Measurements from ENCODE around the gene ANKRD9.
"Not testable (repeated sequence)": the region's sequence is repeated elsewhere in the genome, so short reads cannot be mapped to it uniquely, and the experiment has no call there.

Gene ANKRD9

DNA sequence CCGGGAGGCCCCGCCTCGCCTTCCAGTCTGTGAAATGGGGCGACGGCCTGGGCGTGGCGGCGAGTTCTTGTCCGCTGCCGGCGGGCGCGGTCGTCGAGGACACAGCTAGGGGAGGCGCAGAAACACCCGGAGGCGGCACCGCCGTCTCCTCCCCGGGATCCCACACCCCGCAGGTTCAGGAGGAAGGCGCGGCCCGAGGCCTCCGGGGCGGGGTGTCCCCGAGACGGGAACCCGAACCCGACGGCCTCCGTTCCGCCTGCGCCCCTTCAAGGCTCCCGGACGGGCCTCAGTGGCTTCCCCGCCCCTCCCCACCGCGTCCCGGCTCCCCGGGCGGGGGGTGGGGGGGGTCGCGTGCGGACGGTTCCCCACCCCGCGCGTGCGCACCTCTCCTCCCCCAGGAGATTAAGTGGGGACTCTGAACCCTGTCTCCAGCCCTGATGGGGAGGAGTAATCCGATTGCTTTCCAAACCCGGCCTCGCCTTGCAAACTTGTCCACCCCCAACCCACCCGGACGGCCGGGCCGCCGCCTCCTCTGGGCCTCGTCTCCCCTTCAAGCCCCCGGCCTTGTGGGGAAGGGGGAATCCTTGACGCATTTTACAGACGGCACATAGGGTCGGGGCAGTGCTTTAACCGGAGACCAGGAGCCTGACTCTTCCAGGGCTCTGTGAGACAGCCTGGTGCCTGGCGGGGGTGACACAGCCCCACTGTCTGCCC, 35.3 kb upstream of the ANKRD9 start:
- Histone ChIP-seq H3K9ac (ENCODE audit: low read depth, low read length) (no peak overlapping the region), H3K4me1 (ENCODE audit: control insufficient read depth, insufficient read depth, low read length) (peaks cover 9% of the 10 kb centered on the region), H3K9me3 (replicated peaks; ENCODE audit: low read length) (no peaks in the 10 kb centered on the region), H3K4me2 (ENCODE audit: low read length) (no peak overlapping the region), H3K27me3 (ENCODE audit: control insufficient read depth, insufficient read depth, low read length) (peaks cover 44% of the 10 kb centered on the region), H3K4me3 (ENCODE audit: low read length) (no peak overlapping the region), H3K36me3 (ENCODE audit: insufficient read depth, low read length) (no peaks in the 10 kb centered on the region)

DNA sequence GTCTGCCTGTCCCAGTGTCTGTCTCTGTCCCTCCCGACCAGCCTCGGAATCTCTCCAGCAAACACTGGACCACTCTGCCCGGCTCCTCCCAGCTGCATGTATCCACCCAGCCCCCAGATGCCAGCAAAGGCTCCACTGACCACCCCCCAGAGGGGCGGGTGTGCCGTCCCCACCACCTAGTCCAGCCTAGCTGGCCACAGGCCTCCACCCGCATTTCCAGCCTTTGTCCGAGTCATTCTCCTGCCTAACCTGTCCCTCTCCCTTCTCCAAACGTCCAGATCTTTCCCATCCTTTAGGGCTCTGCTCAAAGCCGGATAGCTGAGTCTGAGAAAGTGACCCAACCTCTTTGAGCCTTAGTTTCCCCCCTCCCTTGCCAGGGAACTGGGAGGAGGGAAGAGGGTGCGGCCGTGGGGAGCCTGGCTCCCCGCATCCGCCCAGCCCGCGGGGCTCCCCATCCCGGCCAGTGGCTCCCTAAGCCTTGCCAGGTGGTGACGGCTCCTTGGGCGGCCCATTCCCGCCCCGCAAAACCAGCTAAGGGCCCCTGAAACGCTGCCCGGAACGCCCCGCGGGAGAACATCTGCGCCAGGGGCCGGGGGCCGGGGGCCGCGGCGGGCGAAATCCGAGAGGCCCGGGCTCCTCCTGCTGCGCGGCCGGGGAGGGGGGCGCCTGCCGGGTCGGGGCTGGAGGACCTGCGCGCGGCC, 34.6 kb upstream of the ANKRD9 start:
- Histone ChIP-seq H3K4me2 (ENCODE audit: low read length) (no peak overlapping the region), H3K4me3 (ENCODE audit: low read length) (no peak overlapping the region), H3K4me1 (ENCODE audit: control insufficient read depth, insufficient read depth, low read length) (peaks cover 12% of the 10 kb centered on the region), H3K36me3 (ENCODE audit: insufficient read depth, low read length) (no peaks in the 10 kb centered on the region), H3K9me3 (replicated peaks; ENCODE audit: low read length) (no peaks in the 10 kb centered on the region), H3K27me3 (ENCODE audit: control insufficient read depth, insufficient read depth, low read length) (peaks cover 44% of the 10 kb centered on the region), H3K9ac (ENCODE audit: low read depth, low read length) (no peak overlapping the region)

DNA sequence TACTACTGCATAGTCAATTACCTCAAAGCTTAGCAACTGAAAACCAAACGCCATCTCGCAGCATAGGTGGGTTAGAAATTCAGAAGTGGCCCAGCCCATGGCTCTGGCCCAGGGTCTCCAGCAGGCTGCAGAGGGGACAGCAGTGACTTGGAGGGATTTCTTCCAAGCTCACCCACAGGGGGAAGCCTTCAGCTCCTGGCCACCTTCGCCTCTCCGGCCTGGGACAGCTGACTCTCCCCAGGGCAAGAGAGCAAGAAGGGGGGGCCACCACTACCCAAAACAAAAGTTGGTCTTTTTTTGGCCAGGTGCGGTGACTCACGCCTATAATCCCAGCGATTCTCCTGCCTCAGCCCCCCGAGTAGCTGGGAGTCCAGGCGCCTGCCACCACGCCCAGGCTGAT, 32.2 kb upstream of the ANKRD9 start:
- Histone ChIP-seq H3K27me3 (ENCODE audit: control insufficient read depth, insufficient read depth, low read length) (peaks cover 27% of the 10 kb centered on the region), H3K4me1 (ENCODE audit: control insufficient read depth, insufficient read depth, low read length) (peaks cover 12% of the 10 kb centered on the region)

DNA sequence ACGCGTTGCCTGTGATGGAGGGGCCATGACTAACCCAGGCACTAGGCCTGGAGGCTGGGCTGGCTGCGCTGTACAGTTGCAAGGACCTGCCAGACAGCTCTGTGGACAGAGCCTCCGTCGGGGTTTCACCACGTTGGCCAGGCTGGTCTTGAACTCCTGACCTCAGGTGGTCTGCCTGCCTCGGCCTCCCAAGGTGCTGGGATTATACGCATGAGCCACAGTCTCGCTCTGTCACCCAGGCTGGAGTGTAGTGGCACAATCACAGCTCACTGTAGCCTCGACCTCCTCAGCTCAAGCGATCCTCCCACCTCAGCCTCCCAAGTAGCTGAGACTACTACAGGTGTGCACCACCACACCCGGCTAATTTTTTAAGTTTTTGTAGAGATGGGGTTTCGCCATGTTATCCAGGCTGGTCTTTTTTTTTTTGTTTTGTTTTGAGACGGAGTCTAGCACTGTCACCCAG, 31.5 kb upstream of the ANKRD9 start:
- H3K9me3 ChIP-seq (replicated peaks; ENCODE audit: low read length); H3K4me3 ChIP-seq (ENCODE audit: low read length); H3K36me3 ChIP-seq (ENCODE audit: insufficient read depth, low read length); H3K4me2 ChIP-seq (ENCODE audit: low read length); H3K9ac ChIP-seq (ENCODE audit: low read depth, low read length): not testable (repeated sequence)
- Histone ChIP-seq H3K4me1 (ENCODE audit: control insufficient read depth, insufficient read depth, low read length) (peaks cover 12% of the 10 kb centered on the region), H3K27me3 (ENCODE audit: control insufficient read depth, insufficient read depth, low read length) (peaks cover 27% of the 10 kb centered on the region)

More for the DNA sequence above, 32.2 kb upstream of the ANKRD9 start:
- H3K4me2 ChIP-seq (ENCODE audit: low read length): no peak overlapping the region
- H3K9ac ChIP-seq (ENCODE audit: low read depth, low read length): no peak overlapping the region
- H3K4me3 ChIP-seq (ENCODE audit: low read length): no peak overlapping the region
- no peaks in the 10 kb centered on the region for H3K9me3 ChIP-seq (replicated peaks; ENCODE audit: low read length)
- H3K36me3 ChIP-seq (ENCODE audit: insufficient read depth, low read length): no peaks in the 10 kb centered on the region

DNA sequence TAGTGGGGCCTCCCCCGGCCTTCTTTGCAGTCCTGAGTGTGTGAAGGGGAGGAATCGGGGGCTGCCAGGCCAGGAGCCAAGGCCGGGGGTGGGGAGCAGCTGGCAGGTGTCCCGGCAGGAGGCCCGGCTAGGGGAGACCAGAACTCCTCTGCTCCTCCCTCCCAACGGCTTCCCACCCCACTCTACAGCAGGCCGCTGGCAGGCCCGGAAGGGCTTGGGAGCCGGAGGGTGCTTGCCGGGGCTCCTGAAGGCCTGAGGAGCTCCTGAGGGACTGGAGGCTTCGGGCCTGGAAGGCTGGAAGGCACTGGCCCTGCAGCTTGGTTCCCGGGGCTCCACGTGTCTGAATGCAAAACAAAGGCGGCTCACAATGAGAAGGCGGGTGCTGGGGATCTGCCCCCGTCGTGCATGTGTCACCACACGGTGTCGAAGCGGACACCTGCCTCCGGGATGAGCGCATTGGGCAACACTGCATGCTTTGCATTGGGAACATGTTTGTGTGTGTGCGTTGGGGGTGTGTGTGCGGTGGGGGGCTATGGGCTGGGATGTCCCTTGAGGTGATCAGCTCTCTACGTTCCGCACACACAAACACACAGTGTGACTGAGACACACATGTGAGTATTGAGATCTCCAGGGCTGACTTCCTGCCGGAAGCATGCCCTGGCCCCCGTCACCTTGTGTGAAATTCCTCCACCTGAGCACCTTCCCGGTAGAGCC, 30.9 kb upstream of the ANKRD9 start:
- Histone ChIP-seq H3K4me3 (ENCODE audit: low read length) (no peak overlapping the region), H3K9ac (ENCODE audit: low read depth, low read length) (no peak overlapping the region), H3K27me3 (ENCODE audit: control insufficient read depth, insufficient read depth, low read length) (peaks cover 22% of the 10 kb centered on the region)

DNA sequence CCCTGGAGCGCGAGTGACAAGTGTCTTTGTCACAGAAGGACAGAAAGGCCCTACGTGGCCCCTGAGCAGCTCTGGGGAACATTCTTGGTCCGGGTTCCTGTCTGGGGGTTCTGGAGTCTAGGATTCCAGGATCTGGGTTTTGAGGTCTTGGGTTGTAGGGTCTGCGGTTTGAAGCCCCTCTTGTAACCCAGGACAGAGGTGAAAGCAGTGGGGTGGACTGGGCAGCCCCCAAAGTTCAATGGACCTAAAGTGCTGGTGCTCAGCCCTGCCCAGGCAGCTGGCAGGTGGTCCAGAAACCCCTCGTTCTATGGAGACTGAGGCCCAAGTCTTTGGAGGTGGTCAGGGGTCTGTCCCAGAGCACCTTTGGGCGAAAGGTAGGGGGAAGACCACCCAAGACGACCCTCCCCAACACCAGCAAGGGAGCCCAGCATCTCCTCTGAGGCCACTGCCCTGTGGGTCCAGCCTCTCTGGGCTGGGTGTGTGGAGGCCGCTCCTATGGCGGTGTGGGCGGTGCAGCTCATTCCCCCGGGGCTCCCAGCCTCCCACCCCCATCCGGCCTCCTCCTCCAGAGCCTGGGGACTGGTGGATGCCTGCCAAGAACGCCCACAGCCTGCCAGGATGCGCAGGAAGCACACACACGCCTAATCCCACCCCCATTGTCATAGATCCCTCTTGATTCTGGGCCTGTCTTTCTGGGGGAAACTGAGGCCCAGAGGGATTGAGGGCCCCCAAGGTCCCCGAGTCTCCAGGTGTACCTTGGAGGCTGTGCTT, 30.2 kb upstream of the ANKRD9 start:
- peaks cover 4% of the 10 kb centered on the region for H3K4me1 ChIP-seq (ENCODE audit: control insufficient read depth, insufficient read depth, low read length)
- H3K36me3 ChIP-seq (ENCODE audit: insufficient read depth, low read length): no peaks in the 10 kb centered on the region
- no peak overlapping the region for H3K4me2 ChIP-seq (ENCODE audit: low read length)
- H3K4me3 ChIP-seq (ENCODE audit: low read length): no peak overlapping the region
- H3K9me3 ChIP-seq (replicated peaks; ENCODE audit: low read length): no peaks in the 10 kb centered on the region
- H3K27me3 ChIP-seq (ENCODE audit: control insufficient read depth, insufficient read depth, low read length): peaks cover 14% of the 10 kb centered on the region
- no peak overlapping the region for H3K9ac ChIP-seq (ENCODE audit: low read depth, low read length)

More for the DNA sequence above, 30.9 kb upstream of the ANKRD9 start:
- no peak overlapping the region for H3K4me2 ChIP-seq (ENCODE audit: low read length)
- peaks cover 7% of the 10 kb centered on the region for H3K4me1 ChIP-seq (ENCODE audit: control insufficient read depth, insufficient read depth, low read length)
- no peaks in the 10 kb centered on the region for H3K9me3 ChIP-seq (replicated peaks; ENCODE audit: low read length)
- H3K36me3 ChIP-seq (ENCODE audit: insufficient read depth, low read length): no peaks in the 10 kb centered on the region

DNA sequence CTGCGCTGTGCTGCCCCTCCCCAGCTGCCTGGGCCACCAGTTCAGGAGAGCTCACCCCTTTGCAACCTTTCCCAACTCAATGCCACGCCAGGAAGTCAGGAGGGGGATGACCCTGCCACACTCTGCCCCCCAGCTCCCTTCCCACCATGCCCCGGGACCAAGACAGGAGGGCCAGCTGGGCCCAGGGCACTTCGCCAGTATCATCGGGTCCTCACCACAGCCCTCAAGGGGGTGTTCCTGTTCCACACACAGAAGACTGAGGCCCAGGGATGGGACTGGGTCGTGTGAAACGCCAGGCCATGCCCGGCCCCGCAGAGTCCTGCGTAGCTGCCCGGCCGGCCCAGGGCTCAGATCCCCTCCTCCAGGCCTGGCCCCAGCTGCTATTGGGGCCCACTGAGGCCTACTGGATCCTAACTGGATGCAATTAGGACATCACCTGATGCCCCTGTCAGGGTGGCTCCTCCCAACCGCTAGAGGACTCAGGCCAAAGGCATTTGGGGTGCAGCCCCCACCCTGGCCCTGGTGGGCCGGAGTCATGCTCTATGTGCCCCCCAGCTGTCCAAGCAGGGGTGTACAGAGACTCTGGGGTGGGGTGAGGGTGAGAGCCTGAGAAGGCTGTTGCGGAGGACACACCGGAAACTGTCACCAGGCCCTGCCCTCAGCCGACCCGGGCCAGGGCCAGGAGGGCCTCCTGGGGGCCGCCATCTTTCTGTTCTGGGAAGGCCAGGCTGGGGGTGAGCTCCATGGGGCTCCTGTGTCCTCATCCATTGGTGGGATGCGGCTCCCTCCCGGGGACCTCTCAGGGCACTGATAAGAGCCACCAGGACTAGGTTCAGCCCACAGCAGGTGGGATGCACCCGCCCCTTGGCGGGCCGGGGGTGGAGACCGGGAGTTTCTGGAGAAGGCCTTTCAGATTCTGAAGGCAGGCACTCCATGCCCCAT, 29.3 kb upstream of the ANKRD9 start:
- Histone ChIP-seq H3K9ac (ENCODE audit: low read depth, low read length) (no peak overlapping the region), H3K27me3 (ENCODE audit: control insufficient read depth, insufficient read depth, low read length) (peaks cover 6% of the 10 kb centered on the region), H3K9me3 (replicated peaks; ENCODE audit: low read length) (no peaks in the 10 kb centered on the region), H3K4me3 (ENCODE audit: low read length) (no peak overlapping the region), H3K36me3 (ENCODE audit: insufficient read depth, low read length) (no peaks in the 10 kb centered on the region), H3K4me2 (ENCODE audit: low read length) (no peak overlapping the region), H3K4me1 (ENCODE audit: control insufficient read depth, insufficient read depth, low read length) (peaks cover 4% of the 10 kb centered on the region)

DNA sequence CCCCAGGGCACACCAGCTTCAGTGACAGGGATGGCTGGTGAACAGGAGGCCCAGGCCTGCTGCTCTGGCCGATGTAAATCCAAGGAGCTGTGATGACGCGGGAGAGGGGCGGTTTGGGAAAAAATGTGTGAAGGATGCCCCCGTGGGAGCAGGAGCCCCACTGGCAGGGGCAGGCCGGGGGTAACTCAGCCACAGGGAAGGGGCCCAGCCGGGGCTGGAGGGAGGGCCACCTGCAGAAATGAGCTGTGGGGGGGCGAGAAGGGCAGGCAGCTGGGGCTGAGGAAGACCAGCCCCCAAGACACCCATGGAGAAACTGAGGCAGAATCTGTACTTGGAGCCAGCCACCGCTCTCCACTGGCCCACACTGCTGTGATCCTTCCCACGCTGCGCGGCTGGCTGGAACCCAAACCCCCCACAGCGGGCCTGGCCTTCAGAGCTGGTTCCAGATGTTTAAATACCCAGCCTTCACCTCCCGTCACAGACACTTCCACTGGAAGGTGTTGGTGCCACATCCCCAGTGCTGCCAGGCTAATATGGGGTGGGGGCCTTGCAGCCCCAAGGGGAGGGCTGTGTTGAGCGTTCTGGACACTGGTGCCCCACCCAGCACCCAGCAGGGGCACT, 28.5 kb upstream of the ANKRD9 start:
- no peak overlapping the region for H3K4me2 ChIP-seq (ENCODE audit: low read length)
- peaks cover 4% of the 10 kb centered on the region for H3K27me3 ChIP-seq (ENCODE audit: control insufficient read depth, insufficient read depth, low read length)
- H3K9ac ChIP-seq (ENCODE audit: low read depth, low read length): no peak overlapping the region
- H3K4me3 ChIP-seq (ENCODE audit: low read length): no peak overlapping the region
- no peaks in the 10 kb centered on the region for H3K9me3 ChIP-seq (replicated peaks; ENCODE audit: low read length)
- no peaks in the 10 kb centered on the region for H3K36me3 ChIP-seq (ENCODE audit: insufficient read depth, low read length)
- peaks cover 4% of the 10 kb centered on the region for H3K4me1 ChIP-seq (ENCODE audit: control insufficient read depth, insufficient read depth, low read length)

DNA sequence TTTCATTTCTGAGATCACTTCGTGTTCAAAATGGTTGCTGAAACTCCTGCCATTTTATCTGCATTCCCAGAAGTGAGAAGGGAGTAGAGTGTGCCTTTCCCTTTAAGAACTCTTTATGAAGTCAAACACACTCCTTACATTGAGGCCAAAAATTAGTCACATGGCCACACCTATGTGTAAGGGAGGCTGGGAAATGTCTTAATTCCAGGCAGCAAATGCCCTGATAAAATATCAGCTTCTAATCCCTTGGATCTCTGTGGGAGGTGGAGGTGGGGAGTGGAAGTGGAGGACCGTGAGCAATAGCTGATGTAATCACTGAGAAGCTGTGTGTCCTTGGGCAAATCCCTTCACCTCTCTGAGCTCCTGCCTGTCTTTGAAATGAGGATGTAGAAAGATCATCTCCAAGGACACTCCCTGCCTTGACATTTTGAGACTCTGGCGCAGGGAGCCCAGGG, 22.7 kb upstream of the ANKRD9 start:
- Histone ChIP-seq H3K9ac (ENCODE audit: low read depth, low read length) (no peak overlapping the region), H3K4me2 (ENCODE audit: low read length) (no peak overlapping the region), H3K4me3 (ENCODE audit: low read length) (no peak overlapping the region), H3K36me3 (ENCODE audit: insufficient read depth, low read length) (no peaks in the 10 kb centered on the region), H3K27me3 (ENCODE audit: control insufficient read depth, insufficient read depth, low read length) (no peaks in the 10 kb centered on the region), H3K4me1 (ENCODE audit: control insufficient read depth, insufficient read depth, low read length) (peaks cover 9% of the 10 kb centered on the region), H3K9me3 (replicated peaks; ENCODE audit: low read length) (no peaks in the 10 kb centered on the region)

DNA sequence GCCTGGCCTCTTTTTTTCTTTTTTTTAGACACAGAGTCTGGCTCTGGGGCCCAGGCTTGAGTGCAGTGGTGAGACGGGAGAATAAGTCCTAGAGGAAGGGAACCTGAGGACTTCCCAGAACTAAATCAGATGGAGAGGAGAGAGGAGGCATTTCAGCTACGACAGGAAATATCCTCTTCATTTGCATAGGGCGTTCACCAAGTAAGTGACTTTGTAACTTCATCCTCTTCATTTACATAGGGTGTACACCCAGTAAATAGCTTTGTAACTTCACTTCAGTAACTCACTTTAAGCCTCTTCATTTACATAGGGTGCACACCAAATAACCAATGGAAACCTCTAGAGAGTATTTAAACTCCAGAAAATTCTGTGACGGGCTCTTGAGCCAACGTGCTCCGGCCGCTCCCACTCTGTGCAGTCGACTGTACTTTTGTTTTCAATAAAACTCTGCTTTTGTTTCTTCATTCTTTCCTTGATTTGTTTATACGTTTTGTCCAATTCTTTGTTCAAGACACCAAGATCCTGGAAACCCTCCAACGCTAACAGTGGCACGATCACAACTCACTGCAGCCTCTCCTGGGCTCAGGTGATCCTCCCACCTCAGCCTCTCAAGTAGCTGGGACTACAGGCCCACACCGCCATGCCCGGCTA, 21.4 kb upstream of the ANKRD9 start:
- Histone ChIP-seq H3K27me3 (ENCODE audit: control insufficient read depth, insufficient read depth, low read length) (no peaks in the 10 kb centered on the region), H3K4me3 (ENCODE audit: low read length) (no peak overlapping the region), H3K36me3 (ENCODE audit: insufficient read depth, low read length) (no peaks in the 10 kb centered on the region), H3K4me2 (ENCODE audit: low read length) (no peak overlapping the region), H3K9me3 (replicated peaks; ENCODE audit: low read length) (no peaks in the 10 kb centered on the region), H3K9ac (ENCODE audit: low read depth, low read length) (no peak overlapping the region), H3K4me1 (ENCODE audit: control insufficient read depth, insufficient read depth, low read length) (peaks cover 12% of the 10 kb centered on the region)
